DOHH2 (cell line): ENCODE data around the gene DYNLT2B.

Source experiments
- CTCF ChIP-seq: fragments of 200-600 bp; sonication (generic); IDR thresholded peaks from one replicate; pipeline ENCODE4 v1.5.1; 2014; ENCODE audit warnings: antibody characterized with exemption, mild to moderate bottlenecking, low read depth, low read length; ENCODE audit not compliant: poor library complexity, severe bottlenecking
- EZH2phosphoT487 ChIP-seq: fragments of 200-600 bp; sonication (generic); IDR thresholded peaks from 2 replicates; pipeline ENCODE4 v1.6.1; 2017; ENCODE audit warnings: borderline replicate concordance, mild to moderate bottlenecking, antibody characterized with exemption, low read length, moderate library complexity, mixed read lengths

- TF ChIP-seq CTCF: no peak
- TF ChIP-seq EZH2phosphoT487: no peak
These were observed 30.4 kb downstream of the DYNLT2B start, which contains the start of gene PCYT1A for GRCh38 chr3:196287440-196288140.
